HEK293 (cell line): ENCODE data around the gene LUC7L.

Experiments used
- BCL11A ChIP-seq: fragments of 450-650 bp; formaldehyde crosslinking; IDR thresholded peaks from 2 replicates; pipeline ENCODE4 v1.5.1; 2016; ENCODE audit warnings: low read depth, missing biosample characterization, missing genetic modification characterization
- KLF8 ChIP-seq: fragments of 450-650 bp; formaldehyde crosslinking; IDR thresholded peaks from 2 replicates; pipeline ENCODE4 v1.5.1; 2016; ENCODE audit warnings: missing biosample characterization, missing genetic modification characterization
- SP2 ChIP-seq: fragments of 450-650 bp; formaldehyde crosslinking; IDR thresholded peaks from 2 replicates; pipeline ENCODE4 v1.5.1; 2016; ENCODE audit warnings: missing biosample characterization, missing genetic modification characterization
- WT1 ChIP-seq: fragments of 450-650 bp; formaldehyde crosslinking; IDR thresholded peaks from 2 replicates; pipeline ENCODE4 v1.5.1; 2016; ENCODE audit warnings: missing biosample characterization, missing genetic modification characterization
- ZBTB20 ChIP-seq: fragments of 450-650 bp; formaldehyde crosslinking; IDR thresholded peaks from 2 replicates; pipeline ENCODE4 v1.5.1; 2016; ENCODE audit warnings: missing biosample characterization, missing genetic modification characterization
- ZBTB7A ChIP-seq: fragments of 450-650 bp; formaldehyde crosslinking; IDR thresholded peaks from 2 replicates; pipeline ENCODE4 v1.5.1; 2016; ENCODE audit warnings: low read depth, missing biosample characterization, missing genetic modification characterization
- ZFHX2 ChIP-seq: fragments of 450-650 bp; formaldehyde crosslinking; conservative IDR thresholded peaks from 2 replicates; pipeline ENCODE4 v1.5.1; 2016; ENCODE audit warnings: missing biosample characterization, missing genetic modification characterization
- ZFP37 ChIP-seq: fragments of 450-650 bp; formaldehyde crosslinking; IDR thresholded peaks from 2 replicates; pipeline ENCODE4 v1.5.1; 2016; ENCODE audit warnings: missing biosample characterization, missing genetic modification characterization
- ZFP69B ChIP-seq: fragments of 450-650 bp; formaldehyde crosslinking; IDR thresholded peaks from 2 replicates; pipeline ENCODE4 v1.5.1; 2016; ENCODE audit warnings: missing biosample characterization, missing genetic modification characterization
- ZNF157 ChIP-seq: fragments of 450-650 bp; formaldehyde crosslinking; IDR thresholded peaks from 2 replicates; pipeline ENCODE4 v1.5.1; 2016; ENCODE audit warnings: missing biosample characterization, missing genetic modification characterization
- ZNF202 ChIP-seq: fragments of 450-650 bp; formaldehyde crosslinking; IDR thresholded peaks from 2 replicates; pipeline ENCODE4 v1.5.1; 2016; ENCODE audit warnings: missing biosample characterization, missing genetic modification characterization, borderline replicate concordance
- ZNF239 ChIP-seq: fragments of 450-650 bp; formaldehyde crosslinking; IDR thresholded peaks from 2 replicates; pipeline ENCODE4 v1.5.1; 2016; ENCODE audit warnings: missing biosample characterization, missing genetic modification characterization
- ZNF24 ChIP-seq: fragments of 450-650 bp; formaldehyde crosslinking; IDR thresholded peaks from 2 replicates; pipeline ENCODE4 v1.5.1; 2016; ENCODE audit warnings: missing biosample characterization, missing genetic modification characterization
- ZNF324 ChIP-seq: fragments of 450-650 bp; formaldehyde crosslinking; IDR thresholded peaks from 2 replicates; pipeline ENCODE4 v1.5.1; 2016; ENCODE audit warnings: missing biosample characterization, missing genetic modification characterization
- ZNF335 ChIP-seq: fragments of 450-650 bp; formaldehyde crosslinking; conservative IDR thresholded peaks from 2 replicates; pipeline ENCODE4 v1.5.1; 2016; ENCODE audit warnings: missing biosample characterization, missing genetic modification characterization
- ZNF558 ChIP-seq: fragments of 450-650 bp; formaldehyde crosslinking; IDR thresholded peaks from 2 replicates; pipeline ENCODE4 v1.5.1; 2016; ENCODE audit warnings: missing biosample characterization, missing genetic modification characterization
- ZNF600 ChIP-seq: fragments of 450-650 bp; formaldehyde crosslinking; IDR thresholded peaks from 2 replicates; pipeline ENCODE4 v1.5.1; 2016; ENCODE audit warnings: missing biosample characterization, missing genetic modification characterization
- ZNF670 ChIP-seq: fragments of 450-650 bp; formaldehyde crosslinking; IDR thresholded peaks from 2 replicates; pipeline ENCODE4 v1.5.1; 2016; ENCODE audit warnings: missing biosample characterization, missing genetic modification characterization, low read depth
- ZSCAN16 ChIP-seq: fragments of 450-650 bp; formaldehyde crosslinking; IDR thresholded peaks from 2 replicates; pipeline ENCODE4 v1.5.1; 2016; ENCODE audit warnings: missing biosample characterization, missing genetic modification characterization
- ZXDB ChIP-seq: fragments of 450-650 bp; formaldehyde crosslinking; IDR thresholded peaks from 2 replicates; pipeline ENCODE4 v1.5.1; 2016; ENCODE audit warnings: missing biosample characterization, missing genetic modification characterization
- TF ChIP-seq, protein P1 (sequence below): fragments of 450-650 bp; formaldehyde crosslinking; optimal IDR thresholded peaks from 2 replicates; pipeline ENCODE3; 2016; ENCODE audit warnings: missing biosample characterization, mild to moderate bottlenecking, missing genetic modification characterization
- TF ChIP-seq, protein P2 (sequence below): fragments of 450-650 bp; formaldehyde crosslinking; IDR thresholded peaks from 2 replicates; pipeline ENCODE4 v1.5.1; 2016; ENCODE audit warnings: missing biosample characterization, missing genetic modification characterization
- TF ChIP-seq, protein P3 (sequence below): fragments of 450-650 bp; formaldehyde crosslinking; IDR thresholded peaks from 2 replicates; pipeline ENCODE4 v1.5.1; 2016; ENCODE audit warnings: missing biosample characterization, missing genetic modification characterization
- TF ChIP-seq, protein P4 (sequence below): fragments of 450-650 bp; formaldehyde crosslinking; IDR thresholded peaks from 2 replicates; pipeline ENCODE4 v1.5.1; 2016; ENCODE audit warnings: missing biosample characterization, missing genetic modification characterization
- TF ChIP-seq, protein P5 (sequence below): fragments of 450-650 bp; formaldehyde crosslinking; IDR thresholded peaks from 2 replicates; pipeline ENCODE4 v1.5.1; 2016; ENCODE audit warnings: missing biosample characterization, missing genetic modification characterization
- TF ChIP-seq, protein P6 (sequence below): fragments of 450-650 bp; formaldehyde crosslinking; IDR thresholded peaks from 2 replicates; pipeline ENCODE4 v1.5.1; 2017; ENCODE audit warnings: missing biosample characterization, missing genetic modification characterization
- TF ChIP-seq, protein P7 (sequence below): fragments of 450-650 bp; formaldehyde crosslinking; IDR thresholded peaks from 2 replicates; pipeline ENCODE4 v1.5.1; 2016; ENCODE audit warnings: missing biosample characterization, missing genetic modification characterization

The LUC7L gene

DNA sequence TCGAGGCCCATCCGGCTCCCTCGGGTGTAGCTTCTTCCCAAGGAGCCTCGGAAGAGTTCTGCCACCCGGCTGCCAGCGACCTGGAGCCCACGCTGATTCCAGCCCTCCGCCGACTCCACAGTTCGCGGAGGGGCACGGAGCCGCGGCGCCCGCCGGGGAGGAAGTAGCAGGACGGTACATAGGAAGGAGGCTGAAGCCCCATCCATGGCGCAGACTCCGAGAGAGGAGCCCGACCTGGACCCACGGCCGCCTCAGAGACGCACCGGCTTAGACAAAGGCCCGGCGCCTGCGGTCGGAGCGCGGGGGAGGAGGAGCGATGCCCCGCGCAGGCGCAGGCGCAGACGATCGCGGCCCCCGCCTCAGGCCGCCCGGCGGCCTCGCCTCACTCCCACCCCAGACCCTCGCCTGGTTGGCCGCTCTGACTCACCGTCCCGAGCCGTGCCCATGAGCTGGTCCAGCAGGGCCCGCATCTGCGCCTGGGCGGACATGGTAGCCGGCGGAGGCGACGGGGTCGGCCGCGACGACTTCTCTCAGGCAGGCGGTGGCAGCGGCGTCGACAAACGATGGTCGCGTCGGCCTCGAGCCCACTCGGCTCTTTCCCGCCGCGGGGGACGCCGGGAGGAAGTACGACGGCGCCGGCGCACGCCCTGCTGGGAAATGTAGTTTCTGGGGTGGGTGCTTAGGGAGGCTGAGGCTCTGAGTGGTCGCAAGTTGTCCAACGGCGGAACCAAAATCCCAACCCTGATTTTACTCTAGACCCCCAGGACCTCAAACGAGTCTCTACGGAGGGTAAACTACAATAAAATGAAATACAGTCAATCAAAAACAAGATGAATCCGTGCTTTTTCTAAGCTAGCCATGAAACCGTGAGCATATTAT, at the start of gene LUC7L (continued):
- TF ChIP-seq SP2 (tag by site-specific recombination), result peak; percentile 70
- TF ChIP-seq ZNF157, result no peak
- TF ChIP-seq ZFHX2 (tag by site-specific recombination), result peak; percentile 89
- TF ChIP-seq ZNF239 (tag by site-specific recombination), result 0 out of 2 replicates have a peak, but pooled peaks have one; percentile 41
- peak; percentile 94 for TF ChIP-seq ZNF324 (tag by site-specific recombination)
- TF ChIP-seq, protein P1, sequence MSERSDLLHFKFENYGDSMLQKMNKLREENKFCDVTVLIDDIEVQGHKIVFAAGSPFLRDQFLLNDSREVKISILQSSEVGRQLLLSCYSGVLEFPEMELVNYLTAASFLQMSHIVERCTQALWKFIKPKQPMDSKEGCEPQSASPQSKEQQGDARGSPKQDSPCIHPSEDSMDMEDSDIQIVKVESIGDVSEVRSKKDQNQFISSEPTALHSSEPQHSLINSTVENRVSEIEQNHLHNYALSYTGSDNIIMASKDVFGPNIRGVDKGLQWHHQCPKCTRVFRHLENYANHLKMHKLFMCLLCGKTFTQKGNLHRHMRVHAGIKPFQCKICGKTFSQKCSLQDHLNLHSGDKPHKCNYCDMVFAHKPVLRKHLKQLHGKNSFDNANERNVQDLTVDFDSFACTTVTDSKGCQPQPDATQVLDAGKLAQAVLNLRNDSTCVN, result peak; percentile 83
- peak; percentile 61; the same call in 1 of the 2 replicates for TF ChIP-seq ZFP69B (tag by site-specific recombination)
- TF ChIP-seq, protein P2, sequence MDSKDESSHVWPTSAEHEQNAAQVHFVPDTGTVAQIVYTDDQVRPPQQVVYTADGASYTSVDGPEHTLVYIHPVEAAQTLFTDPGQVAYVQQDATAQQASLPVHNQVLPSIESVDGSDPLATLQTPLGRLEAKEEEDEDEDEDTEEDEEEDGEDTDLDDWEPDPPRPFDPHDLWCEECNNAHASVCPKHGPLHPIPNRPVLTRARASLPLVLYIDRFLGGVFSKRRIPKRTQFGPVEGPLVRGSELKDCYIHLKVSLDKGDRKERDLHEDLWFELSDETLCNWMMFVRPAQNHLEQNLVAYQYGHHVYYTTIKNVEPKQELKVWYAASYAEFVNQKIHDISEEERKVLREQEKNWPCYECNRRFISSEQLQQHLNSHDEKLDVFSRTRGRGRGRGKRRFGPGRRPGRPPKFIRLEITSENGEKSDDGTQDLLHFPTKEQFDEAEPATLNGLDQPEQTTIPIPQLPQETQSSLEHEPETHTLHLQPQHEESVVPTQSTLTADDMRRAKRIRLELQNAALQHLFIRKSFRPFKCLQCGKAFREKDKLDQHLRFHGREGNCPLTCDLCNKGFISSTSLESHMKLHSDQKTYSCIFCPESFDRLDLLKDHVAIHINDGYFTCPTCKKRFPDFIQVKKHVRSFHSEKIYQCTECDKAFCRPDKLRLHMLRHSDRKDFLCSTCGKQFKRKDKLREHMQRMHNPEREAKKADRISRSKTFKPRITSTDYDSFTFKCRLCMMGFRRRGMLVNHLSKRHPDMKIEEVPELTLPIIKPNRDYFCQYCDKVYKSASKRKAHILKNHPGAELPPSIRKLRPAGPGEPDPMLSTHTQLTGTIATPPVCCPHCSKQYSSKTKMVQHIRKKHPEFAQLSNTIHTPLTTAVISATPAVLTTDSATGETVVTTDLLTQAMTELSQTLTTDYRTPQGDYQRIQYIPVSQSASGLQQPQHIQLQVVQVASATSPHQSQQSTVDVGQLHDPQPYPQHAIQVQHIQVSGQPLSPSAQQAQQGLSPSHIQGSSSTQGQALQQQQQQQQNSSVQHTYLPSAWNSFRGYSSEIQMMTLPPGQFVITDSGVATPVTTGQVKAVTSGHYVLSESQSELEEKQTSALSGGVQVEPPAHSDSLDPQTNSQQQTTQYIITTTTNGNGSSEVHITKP (tag by site-specific recombination), result peak; percentile 93
- peak; percentile 93 for TF ChIP-seq ZXDB (tag by site-specific recombination)
- TF ChIP-seq ZNF335, result peak; percentile 99
- TF ChIP-seq ZNF670 (tag by site-specific recombination), result no peak
- TF ChIP-seq ZFP37 (tag by site-specific recombination), result no peak
- TF ChIP-seq ZNF558 (tag by site-specific recombination), result no peak
- TF ChIP-seq ZNF24 (tag by site-specific recombination), result peak; percentile 69
- TF ChIP-seq ZNF202 (tag by site-specific recombination), result no peak
- peak; percentile 68 for TF ChIP-seq ZNF600 (tag by site-specific recombination)
- TF ChIP-seq, protein P3, sequence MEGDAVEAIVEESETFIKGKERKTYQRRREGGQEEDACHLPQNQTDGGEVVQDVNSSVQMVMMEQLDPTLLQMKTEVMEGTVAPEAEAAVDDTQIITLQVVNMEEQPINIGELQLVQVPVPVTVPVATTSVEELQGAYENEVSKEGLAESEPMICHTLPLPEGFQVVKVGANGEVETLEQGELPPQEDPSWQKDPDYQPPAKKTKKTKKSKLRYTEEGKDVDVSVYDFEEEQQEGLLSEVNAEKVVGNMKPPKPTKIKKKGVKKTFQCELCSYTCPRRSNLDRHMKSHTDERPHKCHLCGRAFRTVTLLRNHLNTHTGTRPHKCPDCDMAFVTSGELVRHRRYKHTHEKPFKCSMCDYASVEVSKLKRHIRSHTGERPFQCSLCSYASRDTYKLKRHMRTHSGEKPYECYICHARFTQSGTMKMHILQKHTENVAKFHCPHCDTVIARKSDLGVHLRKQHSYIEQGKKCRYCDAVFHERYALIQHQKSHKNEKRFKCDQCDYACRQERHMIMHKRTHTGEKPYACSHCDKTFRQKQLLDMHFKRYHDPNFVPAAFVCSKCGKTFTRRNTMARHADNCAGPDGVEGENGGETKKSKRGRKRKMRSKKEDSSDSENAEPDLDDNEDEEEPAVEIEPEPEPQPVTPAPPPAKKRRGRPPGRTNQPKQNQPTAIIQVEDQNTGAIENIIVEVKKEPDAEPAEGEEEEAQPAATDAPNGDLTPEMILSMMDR (tag by site-specific recombination), result no peak
- peak; percentile 83; the same call in 1 of the 2 replicates for TF ChIP-seq KLF8 (tag by site-specific recombination)
- TF ChIP-seq, protein P4, sequence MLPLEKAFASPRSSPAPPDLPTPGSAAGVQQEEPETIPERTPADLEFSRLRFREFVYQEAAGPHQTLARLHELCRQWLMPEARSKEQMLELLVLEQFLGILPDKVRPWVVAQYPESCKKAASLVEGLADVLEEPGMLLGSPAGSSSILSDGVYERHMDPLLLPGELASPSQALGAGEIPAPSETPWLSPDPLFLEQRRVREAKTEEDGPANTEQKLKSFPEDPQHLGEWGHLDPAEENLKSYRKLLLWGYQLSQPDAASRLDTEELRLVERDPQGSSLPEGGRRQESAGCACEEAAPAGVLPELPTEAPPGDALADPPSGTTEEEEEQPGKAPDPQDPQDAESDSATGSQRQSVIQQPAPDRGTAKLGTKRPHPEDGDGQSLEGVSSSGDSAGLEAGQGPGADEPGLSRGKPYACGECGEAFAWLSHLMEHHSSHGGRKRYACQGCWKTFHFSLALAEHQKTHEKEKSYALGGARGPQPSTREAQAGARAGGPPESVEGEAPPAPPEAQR (tag by site-specific recombination), result 0 out of 2 replicates have a peak, but pooled peaks have one; percentile 43
- peak; percentile 90 for TF ChIP-seq ZBTB7A (tag by site-specific recombination)
- no peak; the same call in 1 of the 2 replicates for TF ChIP-seq ZSCAN16
- TF ChIP-seq, protein P5, sequence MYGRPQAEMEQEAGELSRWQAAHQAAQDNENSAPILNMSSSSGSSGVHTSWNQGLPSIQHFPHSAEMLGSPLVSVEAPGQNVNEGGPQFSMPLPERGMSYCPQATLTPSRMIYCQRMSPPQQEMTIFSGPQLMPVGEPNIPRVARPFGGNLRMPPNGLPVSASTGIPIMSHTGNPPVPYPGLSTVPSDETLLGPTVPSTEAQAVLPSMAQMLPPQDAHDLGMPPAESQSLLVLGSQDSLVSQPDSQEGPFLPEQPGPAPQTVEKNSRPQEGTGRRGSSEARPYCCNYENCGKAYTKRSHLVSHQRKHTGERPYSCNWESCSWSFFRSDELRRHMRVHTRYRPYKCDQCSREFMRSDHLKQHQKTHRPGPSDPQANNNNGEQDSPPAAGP (tag by site-specific recombination), result peak; percentile 92
- no peak for TF ChIP-seq BCL11A (tag by site-specific recombination)
- TF ChIP-seq ZBTB20 (tag by site-specific recombination), result peak; percentile 83
- TF ChIP-seq, protein P6, sequence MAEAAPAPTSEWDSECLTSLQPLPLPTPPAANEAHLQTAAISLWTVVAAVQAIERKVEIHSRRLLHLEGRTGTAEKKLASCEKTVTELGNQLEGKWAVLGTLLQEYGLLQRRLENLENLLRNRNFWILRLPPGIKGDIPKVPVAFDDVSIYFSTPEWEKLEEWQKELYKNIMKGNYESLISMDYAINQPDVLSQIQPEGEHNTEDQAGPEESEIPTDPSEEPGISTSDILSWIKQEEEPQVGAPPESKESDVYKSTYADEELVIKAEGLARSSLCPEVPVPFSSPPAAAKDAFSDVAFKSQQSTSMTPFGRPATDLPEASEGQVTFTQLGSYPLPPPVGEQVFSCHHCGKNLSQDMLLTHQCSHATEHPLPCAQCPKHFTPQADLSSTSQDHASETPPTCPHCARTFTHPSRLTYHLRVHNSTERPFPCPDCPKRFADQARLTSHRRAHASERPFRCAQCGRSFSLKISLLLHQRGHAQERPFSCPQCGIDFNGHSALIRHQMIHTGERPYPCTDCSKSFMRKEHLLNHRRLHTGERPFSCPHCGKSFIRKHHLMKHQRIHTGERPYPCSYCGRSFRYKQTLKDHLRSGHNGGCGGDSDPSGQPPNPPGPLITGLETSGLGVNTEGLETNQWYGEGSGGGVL (tag by site-specific recombination), result peak; percentile 58; the same call in 1 of the 2 replicates
- TF ChIP-seq, protein P7, sequence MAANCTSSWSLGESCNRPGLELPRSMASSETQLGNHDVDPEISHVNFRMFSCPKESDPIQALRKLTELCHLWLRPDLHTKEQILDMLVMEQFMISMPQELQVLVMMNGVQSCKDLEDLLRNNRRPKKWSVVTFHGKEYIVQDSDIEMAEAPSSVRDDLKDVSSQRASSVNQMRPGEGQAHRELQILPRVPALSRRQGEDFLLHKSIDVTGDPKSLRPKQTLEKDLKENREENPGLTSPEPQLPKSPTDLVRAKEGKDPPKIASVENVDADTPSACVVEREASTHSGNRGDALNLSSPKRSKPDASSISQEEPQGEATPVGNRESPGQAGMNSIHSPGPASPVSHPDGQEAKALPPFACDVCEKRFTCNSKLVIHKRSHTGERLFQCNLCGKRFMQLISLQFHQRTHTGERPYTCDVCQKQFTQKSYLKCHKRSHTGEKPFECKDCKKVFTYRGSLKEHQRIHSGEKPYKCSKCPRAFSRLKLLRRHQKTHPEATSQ (tag by site-specific recombination), result peak; percentile 89
- no peak for TF ChIP-seq WT1 (tag by site-specific recombination)
